Measurements from ENCODE around the gene PRCP.

Gene PRCP

DNA sequence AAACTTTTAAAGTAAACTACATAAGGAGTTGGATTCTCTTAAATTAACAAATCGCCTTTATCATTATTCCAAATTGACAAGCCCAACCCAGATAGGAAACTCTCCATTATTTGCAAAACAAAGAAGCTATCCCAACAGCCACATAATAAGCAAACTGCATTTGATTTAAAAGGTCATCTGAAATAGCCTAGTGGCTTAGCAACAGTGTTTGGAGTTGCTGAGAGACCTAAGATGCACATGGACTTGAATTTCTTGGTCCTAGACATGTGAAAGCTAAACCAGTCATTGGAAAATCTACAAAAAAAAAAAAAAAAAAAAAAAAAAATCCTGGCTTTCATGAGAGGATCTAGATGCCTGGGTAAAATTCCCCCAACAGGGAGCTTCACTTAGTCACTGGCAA is 69.5 kb downstream of the PRCP start:
- DNase-seq (ENCODE audit: low read depth): no peak

DNA sequence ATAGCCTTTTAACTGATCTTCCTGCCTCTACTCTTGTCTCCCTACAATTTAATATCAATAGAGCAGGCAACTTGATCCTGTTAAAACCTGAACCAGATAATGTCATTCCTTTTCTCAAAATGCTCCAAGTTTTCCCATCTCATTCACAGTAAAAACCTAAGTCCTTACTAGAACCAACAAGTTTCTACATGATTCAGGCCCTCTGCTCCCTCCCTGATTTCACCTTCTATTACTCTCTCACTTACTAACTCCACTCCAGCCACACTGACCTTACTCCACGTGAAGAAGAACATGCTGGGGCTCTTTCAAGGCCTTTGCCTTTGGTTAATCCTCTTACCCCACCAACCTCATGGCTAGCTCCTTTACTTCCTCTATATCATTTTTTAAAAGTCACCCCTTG is 71.1 kb downstream of the PRCP start:
- no peak for DNase-seq (ENCODE audit: low read depth)

DNA sequence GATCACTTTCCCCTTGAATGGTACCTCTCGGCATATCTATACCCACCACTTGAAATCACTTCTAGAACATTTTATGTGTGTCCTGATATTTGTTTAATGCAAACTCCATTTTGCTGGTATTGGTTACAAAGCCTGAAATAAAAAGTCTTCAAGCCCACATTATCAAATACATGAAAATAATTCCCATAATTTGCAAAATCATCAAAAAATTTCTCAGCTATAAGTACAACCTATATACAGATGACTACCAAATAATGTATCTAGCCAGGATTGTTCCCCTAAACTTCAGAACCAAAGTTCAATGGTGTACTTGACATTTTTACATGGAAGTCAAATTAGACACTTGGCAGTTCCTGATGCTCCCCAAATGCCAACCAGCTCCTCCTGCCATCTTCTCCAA is 71.8 kb downstream of the PRCP start:
- no peak for DNase-seq (ENCODE audit: low read depth)

DNA sequence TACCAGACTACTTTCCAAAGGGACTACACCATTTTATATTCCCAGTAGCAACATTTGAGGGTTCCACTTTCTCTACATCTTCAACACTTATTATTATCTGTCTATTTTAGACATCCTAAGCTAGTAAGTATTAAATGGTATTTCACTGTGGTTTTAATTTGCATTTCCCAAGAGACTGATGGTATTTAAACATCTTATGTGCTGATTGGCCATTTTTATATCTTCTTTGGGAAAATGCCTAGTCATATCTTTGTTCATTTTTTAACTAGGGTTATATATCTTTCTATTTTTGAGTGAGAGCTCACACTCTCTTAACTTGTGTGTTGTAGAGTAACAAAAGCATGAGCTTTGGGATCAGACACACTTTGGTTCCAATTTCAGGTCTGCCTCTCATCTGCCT is 73.7 kb downstream of the PRCP start:
- DNase-seq (ENCODE audit: low read depth): no peak

DNA sequence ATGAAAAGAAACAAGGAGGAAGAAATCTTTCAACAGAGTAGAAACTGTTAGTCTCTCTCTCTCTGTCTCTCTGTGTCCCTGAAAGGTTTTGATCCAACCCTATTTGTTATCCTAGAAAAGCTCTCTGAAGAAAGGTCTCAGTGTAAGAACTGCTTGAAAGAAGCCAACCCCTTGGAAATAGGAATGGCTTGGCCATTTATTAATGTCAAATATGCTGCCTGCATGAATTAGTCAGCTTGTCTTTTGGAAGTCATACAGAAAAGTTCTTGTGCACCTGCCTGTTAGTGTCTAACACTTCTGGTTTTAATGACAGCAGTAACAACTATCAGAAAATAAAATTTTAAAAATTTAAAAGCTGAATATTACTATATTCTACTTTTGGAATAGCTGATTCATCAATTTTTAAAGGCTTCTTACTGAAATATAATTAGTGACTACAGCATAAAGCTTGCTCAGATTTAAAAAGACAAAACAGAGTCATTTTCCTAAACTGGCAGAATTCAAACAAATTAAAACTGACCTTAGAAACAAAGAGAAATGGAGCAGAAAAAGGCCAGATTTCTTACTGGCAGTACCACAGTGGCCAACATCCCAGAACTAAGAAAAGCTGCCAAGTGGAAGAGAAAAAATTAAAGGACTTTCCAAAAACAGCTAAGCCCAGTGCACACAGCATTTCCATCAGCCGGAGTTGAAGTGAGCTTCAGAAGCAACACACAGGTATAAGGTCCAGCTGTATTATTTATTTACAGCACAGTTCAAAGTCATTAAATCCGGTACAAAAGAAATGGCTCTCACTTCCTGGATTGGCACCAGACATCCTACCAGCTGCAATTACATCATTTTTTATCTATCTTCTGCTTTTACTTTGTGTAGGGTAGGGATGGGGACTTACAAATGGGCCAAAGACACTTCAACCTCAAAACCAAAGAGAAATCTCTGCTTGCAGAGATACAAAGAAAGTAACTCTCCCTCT is 76.3 kb downstream of the PRCP start:
- DNase-seq (ENCODE audit: low read depth): no peak

DNA sequence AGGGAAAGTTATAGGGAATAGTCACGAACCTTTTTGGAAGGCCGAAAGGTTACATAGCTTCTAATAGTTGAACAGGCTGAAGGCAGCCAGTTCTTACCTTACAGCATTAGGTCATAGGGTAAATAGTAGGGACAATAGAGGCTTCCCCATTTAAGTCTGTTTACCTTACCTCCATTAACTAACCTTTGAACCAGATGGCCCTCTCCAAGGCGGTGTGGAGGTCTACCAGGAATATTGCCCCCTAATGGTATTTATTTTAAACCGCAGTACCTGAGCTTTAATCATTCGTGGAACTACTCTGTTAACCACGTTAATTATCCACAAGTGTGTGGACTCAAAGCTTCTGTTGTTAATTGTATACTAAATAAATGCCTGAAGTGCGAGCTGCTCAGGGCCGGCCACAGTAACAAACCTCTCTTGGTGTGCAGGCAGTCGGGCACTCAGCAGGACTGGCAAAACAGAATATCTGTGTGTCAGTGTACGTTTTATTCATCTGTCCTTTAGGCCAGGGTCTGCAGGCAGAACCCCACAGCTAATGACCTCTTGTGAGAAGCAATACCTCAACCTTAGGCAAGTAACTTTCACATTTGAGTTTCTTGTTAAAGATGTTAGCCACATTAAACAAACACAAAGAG is 81.7 kb downstream of the PRCP start:
- no peak for DNase-seq (ENCODE audit: low read depth)

DNA sequence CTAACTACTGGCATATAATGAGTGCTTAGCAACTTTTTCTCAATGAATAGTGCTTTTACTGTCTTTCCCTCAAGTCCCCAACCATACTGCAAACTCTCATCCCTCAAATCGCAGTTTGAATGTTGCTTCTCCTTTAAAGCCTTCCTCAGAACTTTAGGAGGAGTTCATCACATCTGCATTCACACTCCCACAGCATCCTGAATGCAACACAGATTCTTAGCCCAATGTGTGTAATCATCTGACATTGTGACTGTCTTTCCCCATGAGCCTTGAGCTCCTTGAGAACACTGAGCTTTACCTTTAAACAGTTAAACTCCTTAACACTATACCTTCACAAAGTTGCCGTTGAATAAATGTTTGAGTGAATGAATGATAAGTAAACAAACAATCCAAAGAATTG is 84.8 kb downstream of the PRCP start:
- no peak for DNase-seq (ENCODE audit: low read depth)

DNA sequence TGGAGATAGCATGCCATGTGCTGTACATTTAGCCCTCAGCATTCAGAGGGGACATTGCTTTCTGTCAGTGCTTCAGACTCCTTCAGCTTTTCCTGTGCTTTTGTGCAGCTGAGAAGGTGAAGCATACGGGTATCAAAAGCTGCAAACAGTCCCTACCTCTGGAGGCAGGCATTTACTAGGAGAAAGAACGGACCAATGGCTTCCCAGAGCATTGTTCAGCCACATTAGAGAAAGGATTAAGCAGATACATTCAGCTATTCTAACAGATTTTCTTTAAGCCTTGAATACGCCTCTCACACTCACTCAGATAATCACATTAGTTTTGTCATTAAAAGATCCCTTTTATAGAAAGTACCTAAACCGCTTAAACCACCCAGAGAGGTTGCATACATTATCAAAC is 85.9 kb downstream of the PRCP start:
- DNase-seq (ENCODE audit: low read depth): no peak

DNA sequence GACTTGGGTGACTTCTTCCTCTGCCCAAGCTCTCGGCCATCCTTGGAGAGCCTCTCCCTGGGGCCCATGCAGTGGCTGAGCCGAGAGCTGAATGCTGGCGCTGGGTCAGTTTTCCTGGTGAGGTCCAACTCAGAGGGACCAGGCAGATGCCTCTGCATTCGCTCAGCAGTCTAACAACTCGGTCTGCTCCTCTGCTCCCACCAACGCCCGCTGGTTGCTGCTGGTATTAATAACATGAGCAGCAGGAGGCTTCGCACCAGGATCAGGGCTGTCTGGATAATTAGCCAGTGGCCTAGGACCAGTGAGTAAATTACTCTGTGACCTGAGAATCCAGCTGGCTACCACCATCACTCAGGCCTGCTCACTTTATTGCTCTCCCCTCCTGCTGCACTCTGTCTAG is 88.9 kb downstream of the PRCP start:
- DNase-seq (ENCODE audit: low read depth): no peak

DNA sequence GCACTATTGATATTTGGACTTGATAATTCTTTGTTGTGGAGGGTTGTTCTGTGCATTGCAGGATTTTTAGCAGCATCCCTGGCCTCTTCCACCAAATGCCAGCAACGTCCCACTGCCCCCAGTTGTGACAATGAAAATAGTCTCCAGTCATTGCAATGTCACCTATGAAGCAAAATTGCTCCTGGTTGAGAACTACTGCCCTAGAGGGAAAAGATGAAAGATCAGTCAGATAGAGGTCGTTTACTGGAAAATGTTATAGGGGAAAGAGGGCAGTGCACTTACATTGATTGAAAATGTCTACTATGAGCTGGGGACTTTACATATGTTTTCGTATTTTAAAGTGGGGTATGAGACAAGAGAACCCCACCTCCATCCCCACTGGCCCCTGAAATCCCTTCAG is 89.5 kb downstream of the PRCP start:
- DNase-seq (ENCODE audit: low read depth): no peak

DNA sequence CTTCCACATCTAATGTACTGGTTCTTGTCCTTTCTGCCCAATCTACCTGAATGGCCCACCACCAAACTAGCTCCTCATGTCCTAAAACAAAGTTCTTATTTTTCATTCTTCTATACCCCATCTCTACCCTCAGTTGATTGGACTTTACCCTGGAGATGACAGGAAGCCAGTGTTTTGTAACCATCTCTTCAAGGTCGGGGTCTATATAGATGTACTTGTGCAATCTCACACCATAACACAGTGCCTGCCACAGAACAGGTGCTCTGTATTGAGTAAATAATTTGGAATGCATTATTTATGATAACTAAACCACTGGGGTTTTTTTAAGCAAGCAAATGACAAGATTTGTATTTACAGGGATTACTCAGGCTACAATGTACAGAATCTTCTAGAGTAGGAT is 89.9 kb downstream of the PRCP start:
- DNase-seq (ENCODE audit: low read depth): no peak

DNA sequence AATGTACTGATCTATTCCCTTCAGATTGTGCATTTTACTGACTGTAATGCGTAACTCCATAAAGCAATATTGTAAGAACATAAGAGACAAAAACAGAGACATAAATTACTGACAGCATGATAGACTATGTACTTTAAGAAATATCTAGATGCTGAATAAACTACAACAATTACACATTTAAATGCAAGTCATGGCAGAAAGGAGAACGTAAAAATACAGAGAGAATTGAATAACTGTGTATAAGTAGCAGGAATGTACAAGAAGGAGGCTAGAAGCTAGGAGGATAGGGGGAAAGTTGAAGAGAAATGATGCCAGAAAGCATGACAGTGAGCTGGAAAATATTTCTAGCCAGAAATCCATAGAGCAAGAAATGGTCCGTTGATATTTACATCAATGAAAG is 92.6 kb downstream of the PRCP start:
- no peak for DNase-seq (ENCODE audit: low read depth)

DNA sequence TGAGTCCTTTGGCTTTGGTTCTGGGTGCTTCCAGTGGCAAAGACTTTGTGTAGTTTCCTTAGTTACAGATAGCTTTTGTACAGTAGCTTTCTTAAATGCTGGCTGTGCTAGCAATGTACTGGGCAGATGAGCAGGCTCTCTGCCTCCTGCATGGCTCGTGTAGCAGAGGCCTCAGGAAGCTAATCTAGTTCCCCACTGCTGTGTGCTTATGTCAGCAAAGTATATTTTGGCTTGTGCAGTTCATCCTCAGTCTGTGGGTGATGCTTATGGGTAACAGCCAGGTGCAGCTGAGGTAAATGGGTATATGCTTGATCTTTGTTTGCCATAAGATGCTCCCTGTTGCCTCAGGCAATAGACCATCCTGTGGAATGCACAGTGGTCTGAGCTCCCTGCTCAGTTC is 97.5 kb downstream of the PRCP start:
- no peak for DNase-seq (ENCODE audit: low read depth)

DNA sequence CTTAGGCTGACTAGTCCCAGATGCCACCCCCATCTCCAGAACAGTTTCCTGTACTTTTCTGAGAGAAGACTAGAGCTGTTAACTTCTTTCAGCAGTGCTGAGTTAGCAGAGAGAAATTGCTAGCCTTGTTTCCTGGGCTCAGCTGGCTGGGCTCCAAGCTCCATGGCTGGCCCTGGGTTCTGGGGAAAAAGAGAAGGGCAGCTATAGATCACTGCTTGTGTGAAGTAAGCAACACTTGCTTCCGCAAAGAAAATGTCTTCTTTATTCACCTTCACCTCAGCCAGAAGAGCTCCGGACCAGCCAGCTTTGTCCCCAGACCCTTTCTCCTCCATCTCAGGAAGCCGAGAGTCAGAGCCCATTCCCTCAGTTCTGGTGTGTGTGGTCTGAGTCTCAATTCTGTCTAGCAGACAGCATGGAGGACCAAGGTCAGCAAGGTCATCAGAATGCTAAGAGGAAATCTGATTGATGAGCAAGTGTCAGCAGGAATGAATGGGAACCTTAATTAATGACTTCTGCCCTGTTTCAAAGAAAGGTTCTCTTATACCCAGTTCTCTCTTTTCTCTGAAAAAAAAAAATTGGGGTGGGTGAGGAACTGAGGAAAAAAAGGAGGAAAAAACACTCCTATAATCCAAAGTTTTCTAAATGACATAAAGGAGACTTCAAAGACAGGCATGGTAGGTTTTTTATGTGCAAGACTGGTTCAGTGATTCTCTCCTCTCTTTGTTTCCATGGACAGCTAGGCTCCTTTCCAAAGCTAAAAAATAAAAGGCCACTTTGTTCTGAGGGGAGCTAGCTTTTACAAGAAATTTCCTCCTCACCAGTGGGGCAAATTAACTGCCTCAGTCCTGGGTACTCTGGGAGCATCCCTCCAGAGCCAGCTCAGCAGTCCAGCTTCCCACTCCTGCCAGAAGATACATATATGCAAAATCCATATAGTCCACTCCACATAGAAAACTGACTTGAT is 103.0 kb downstream of the PRCP start:
- DNase-seq (ENCODE audit: low read depth): no peak

DNA sequence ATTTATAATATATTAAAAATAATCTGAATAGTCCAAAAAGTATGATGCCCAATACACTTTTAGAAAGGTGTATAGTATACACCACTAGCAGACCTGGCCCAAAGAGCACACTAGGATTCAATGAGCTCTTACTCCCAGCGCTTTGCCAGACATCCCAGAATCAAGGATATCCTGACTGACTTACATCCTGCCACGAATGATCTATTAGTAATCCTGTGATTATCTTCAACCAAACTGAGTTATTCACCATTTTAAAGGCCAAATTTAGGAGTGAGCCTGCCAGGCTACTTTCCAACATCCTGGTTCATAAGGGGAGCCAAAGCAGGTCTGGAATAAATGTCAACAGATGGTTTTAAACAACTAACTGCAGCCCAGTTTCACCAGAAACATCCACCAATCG is 105.7 kb downstream of the PRCP start:
- no peak for DNase-seq (ENCODE audit: low read depth)

DNA sequence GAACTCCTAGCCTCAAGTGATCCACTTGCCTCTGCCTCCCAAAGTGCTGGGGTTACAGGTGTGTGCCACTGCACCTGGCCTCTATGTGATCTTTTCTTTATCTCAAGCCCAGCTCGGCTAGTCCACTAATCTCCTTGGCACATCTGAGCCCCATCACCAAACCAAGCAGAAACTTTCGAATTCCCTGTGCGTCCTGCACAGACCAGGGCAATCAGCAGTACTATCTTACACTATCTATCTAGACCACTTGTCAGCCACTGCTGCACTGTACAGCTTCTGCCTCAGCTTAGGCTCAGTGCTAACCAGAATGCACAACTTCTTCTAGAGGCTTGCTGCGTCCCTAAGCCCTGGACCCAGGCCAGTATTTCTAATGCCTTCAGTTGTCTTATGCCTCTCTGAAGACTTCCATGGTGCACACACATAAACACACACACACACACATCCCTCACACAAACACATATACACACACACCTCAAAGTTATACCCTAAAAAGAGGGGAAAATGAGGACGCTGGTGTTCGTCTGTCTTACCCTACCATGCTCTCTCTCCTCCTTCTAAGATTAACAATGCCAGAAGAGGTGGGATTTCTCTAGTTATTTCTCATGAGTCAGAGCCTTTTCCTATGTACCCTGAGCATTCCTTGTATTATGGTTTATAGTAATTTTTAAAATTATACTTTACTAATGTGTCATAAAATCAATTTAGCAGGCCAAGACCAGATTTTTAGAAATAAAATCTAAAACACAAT is 107.2 kb downstream of the PRCP start:
- no peak for DNase-seq (ENCODE audit: low read depth)

DNA sequence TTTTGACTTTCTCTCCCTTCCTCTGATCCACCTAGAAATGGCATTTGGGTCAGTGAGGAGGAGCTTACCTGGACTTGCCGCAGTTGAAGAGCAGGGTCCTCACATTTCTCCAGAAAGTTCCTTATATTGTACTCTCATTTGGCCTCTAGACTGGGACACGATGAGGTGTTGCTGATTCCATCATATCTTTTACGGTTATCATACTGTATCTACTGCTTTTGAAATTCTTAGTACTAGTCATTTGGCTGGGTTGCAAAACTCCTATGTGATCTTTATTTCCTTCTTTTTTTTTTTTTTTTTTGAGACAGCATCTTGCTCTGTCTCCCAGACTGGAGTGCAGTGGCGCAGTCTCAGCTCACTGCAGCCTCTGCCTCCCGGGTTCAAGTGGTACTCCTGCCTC is 107.9 kb downstream of the PRCP start:
- DNase-seq (ENCODE audit: low read depth): no peak

DNA sequence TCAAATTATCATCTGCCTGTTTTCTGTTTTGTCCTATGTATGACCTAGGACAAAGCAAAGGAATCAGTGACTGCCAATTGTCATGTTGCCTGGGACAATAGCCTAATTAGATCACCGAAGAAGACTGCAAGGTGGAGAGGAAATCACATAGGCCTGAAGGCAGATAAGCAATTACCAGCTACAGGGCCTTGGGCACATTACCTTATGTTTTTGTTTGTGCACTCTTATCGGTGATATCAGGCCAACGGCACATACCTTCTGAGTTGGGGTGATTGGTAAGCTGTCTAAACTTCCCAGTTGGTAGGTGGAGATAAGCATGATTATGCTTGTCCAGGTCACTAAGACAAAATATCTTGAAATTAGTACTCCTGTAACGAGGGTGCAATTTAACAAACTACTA is 108.5 kb downstream of the PRCP start:
- no peak for DNase-seq (ENCODE audit: low read depth)

DNA sequence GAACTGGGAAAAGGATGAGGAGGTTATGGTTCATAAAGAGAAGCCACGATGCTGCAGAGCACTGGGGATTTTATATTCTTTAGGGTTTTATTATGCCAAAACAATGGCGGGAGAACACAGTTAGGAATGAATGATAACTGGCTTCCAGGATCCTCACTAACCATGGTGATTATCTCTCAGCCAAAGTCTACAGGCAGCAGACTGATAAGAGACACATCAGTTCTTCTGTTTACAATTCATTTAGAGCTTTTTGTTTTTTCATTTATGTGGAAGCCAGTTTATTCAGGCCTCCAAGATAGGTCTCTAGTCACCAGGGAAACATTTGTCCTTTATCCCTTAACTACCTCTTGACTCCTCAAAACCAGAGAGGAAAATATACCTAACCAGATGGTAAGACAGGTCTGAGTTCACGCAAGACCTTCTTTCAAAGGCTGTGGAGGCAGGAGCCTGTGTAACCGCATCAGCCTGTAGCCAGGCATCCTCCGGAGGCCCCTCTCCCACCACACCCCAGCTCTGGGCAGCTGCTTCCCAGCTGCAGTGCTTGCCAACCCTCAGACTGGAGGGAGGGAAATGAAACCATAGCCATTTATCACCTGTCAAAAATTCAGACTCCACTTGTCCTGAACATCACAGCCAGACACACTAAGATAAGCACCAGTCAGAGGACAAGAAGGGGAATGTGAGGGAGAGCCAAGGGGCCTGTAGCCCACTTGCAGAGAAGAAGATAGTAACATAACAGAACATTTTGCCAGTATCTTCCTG is 109.3 kb downstream of the PRCP start:
- no peak for DNase-seq (ENCODE audit: low read depth)

DNA sequence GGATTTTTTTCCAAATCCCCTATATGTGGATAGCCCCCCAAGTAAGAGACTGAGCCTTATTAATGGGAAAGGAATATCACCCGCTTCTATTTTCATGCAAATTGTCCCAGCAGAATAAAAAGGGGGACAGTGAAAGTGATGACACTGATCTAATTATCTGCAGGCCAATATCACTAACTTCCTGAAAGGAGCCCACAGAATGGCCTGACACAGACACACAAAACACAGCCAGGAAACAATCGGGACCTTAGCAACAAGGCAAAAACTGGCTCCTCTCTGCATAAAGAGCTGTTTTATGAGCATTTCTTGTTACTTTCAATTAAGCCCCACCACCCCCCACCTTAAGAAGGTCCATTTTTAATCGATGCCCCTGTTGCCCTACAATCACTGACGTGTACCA is 112.2 kb downstream of the PRCP start:
- DNase-seq (ENCODE audit: low read depth): no peak

DNA sequence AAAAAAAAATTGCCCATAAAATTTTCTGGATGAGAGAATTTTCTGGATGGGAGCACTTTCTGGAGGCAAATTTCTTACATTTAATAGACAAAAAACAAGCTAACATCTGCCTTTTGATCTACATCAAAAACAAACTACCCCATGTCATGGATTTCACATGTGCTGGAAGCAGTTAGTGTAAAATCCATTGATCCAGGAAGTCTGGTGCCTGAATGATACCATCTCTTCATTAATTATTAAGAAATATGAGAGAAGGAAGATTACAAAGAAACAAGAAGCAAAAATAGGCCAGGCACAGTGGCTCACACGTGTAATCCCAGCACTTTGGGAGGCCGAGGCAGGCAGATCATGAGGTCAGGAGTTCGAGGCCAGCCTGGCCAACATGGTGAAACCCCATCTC is 113.4 kb downstream of the PRCP start:
- no peak for DNase-seq (ENCODE audit: low read depth)

Measured in stimulated activated CD8-positive, alpha-beta memory T cell treated with anti-CD3 and anti-CD28 coated beads, Interleukin-4, amount 100 ng/mL, for 24 hours (primary cell).